ENCODE measurements around the gene ZSWIM7.

DNA sequence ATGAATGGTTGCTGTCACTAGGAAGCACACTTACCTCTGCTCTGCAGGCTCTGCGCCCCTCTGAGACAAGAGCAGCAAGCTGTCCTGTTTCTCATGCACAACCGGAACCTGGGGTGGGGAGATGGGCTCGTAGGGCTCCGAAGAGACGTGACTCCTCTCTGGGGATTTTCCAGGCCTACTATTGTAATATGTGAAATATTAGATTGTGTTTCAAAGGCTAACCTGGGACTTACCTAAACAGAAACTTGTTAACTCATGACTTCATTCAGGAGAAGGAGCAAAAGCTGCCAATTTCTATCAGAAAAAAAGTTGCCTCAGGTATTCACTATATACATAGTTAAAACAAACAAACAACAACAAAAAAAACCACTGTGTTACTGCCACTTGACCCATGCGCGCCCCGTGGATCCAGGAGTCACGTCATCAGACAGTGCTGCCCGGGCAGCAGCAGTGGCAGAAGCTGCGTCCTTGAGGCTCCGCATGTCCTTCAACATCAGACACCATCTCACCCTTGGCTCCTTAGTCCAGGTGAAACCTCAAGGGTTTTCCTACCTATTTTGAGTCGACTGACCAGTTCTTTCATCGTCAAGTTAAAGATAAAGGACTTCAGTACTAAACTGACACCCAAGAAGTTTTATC, 49.4 kb upstream of the ZSWIM7 start:
- TF ChIP-seq, protein P1, sequence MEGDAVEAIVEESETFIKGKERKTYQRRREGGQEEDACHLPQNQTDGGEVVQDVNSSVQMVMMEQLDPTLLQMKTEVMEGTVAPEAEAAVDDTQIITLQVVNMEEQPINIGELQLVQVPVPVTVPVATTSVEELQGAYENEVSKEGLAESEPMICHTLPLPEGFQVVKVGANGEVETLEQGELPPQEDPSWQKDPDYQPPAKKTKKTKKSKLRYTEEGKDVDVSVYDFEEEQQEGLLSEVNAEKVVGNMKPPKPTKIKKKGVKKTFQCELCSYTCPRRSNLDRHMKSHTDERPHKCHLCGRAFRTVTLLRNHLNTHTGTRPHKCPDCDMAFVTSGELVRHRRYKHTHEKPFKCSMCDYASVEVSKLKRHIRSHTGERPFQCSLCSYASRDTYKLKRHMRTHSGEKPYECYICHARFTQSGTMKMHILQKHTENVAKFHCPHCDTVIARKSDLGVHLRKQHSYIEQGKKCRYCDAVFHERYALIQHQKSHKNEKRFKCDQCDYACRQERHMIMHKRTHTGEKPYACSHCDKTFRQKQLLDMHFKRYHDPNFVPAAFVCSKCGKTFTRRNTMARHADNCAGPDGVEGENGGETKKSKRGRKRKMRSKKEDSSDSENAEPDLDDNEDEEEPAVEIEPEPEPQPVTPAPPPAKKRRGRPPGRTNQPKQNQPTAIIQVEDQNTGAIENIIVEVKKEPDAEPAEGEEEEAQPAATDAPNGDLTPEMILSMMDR (conservative IDR thresholded peaks at IDR 0.05; ENCODE audit: low read depth in 2 of 2), result no peak
- no peak for TF ChIP-seq CREB1 (CRISPR knock-in tag; IDR thresholded peaks at IDR 0.05; ENCODE audit: low read depth)
